ENCODE data around the gene MEI1.
"Not testable (repeated sequence)": the region's sequence is repeated elsewhere in the genome, so short reads cannot be mapped to it uniquely, and the experiment has no call there.

The MEI1 gene

DNA sequence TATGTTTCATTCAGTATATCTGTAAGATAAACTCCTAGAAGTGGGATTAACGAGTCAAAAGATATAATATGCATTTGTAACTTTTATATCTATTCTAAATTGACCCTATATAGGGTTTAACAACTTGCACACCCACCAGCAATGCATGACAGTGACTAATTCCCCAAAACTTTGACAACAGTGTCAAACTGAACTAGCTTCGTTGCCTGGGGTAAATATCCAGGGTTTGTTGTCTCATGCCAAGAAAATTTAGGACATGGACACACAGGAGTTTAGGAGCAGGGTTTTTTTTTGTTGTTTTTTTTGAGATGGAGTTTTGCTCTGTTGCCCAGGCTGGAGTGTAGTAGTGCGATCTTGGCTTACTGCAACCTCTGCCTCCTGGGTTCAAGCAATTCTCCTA is 15.7 kb upstream of the MEI1 start:
- no peak for DNase-seq

DNA sequence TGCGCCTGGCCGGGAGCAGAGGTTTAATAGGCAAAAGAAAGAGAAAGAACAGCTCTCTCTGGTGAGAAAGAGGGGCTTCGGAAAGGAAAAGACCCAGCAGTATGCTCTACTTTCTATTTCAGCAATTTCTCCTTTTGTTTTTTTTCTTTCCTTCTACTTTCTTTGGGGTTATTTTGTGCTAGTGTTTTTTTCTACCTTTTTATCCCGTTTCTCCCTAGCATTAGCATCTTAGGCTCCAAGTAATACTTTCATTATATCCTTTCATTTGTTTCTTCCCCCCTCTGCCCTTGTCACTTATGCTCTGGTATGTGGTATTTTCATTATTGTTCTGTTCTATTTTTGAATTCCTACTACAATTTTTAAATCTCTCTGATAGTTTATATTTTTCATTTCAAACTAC is 15.1 kb upstream of the MEI1 start:
- DNase-seq = no peak

DNA sequence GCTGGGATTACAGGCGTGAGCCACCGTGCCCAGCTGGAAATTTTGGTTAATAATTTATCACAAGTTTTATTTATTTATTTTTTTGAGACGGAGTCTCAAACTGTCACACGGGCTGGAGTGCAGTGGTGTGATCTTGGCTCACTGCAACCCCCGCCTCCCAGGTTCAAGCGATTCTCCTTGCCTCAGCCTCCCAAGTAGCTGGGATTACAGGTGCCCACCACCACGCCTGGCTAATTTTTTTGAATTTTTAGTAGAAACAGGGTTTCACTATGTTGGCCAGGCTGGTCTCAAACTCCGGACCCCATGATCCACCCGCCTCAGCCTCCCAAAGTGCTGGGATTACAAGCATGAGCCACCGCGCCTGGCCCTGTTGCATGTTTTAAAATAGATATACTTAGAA is 12.4 kb upstream of the MEI1 start:
- DNase-seq = not testable (repeated sequence)

DNA sequence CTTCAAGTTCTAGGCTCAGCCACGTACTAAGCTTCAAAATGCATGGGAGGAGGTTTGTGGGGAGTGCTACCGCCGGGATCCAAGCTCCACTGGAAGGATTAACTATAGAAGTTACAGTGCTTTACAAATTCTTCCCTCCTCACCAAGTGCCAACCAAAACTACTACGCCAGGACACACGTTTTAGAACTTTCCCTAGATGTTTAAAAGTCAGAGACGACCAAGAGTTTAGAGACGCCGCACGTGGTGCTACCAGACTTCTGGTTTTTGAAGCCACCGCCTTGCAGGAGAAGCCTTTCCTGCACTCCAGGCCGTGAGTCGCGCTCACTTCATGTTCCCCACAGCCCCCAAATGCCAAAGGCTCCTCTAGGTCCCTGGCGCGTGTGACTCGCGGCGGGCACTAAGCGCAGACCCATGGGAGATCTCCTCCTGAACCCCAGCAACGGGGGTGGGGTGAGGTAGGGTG is 11.4 kb upstream of the MEI1 start:
- DNase-seq = no peak

DNA sequence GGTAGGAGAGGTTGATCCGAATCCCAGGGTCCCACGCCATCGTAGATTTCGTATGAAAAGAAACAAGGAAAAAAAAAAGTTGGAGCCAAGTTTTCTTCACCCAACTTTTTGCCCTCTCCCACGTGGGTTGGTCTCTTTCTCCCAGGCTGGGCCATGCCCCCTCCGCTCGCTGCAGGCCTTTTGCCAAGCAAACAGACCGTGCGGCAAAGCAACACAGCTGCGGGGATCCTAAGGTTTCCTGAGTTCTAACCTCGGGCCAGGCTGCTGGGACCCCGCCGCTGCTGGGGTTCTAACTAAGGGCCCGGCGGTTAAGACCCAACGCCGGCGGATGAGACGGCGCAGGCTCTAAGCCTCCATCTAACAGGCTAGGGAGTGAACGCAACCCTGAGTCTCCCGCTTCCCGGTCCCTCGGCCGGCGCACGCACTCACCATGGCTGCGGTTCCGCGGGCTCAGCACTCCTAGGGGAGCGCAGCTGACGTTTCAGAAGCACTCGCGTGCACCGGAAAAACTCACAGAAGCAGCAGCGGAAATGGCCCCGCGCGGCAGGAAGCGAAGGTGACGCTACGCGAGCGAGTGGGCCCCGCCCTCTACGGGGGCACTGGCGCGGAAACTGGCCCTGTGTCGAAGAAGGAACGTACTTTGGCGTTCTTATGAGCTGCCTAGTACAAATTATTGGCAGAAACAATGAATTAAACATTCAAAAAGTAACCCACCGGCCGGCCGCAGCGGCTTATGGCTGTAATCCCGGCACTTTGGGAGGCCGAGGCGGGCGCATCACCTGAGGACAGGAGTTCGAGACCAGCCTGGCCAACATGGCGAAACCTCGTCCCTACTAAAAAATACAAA is 10.7 kb upstream of the MEI1 start, which contains the start of gene SNU13:
SNU13 (minus strand) TSS at position 503 of the 847 bp plus-strand sequence; CDS start at position 432, 71 bp downstream.
- peak; percentile 12 for DNase-seq

DNA sequence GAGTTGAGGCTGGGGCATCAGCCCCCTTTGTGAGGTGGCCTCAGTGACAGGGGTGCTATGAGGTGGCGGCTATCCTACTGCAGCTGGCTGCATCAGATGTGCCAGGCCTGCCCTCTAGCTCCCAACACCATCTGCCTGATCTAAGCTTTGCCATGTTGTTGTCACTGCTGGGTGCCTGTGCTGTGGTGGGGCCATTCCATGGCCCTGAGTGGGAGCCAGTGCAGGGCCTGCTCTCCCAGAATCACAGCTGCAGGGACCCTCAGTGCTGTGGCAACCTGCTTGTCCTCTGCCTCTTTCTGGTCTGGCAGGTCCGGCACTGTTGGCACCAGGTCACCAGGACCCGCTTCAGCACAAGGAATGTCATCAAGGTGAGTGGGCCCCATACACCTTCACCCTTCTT is 8.8 kb upstream of the MEI1 start:
- DNase-seq = no peak

DNA sequence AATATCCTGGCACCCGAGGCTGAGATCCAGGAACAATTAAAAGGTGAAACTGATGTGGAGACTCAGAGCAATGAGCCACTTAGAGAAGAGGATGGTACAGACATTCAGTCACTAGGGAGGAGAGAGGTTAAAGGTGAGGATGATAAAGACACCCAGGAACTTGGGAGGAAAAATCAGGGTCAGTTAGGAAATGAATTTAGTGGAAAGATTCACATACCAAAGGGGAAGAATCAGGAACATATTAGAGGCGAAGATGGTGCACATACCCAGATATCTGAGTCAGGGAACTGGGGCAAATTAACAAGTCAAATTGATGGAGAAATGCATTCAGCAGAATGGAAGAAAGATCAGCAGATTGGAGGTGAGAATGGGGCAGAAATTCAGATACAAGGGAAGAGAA is 4.1 kb upstream of the MEI1 start:
- no peak for DNase-seq

DNA sequence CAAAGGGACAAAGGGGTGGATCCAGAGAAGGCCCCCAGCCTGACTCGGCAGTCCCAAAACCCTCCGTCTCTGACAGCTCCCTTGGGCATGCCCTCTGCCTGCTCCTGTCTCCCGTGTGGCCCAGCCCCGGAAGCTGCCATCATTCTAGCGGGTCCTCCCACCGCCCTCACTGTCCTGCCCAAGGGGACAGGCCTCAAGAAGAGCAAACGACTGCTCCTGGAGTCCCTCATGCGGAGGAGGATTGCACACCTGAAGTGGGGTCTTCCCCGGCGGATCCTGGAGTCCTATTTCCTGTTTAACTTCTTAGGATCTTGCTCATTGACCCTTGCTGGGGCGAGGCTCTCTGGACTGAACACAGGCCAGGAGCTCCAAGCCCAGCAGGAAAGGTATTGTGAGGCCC is 2.6 kb upstream of the MEI1 start:
- no peak for DNase-seq

DNA sequence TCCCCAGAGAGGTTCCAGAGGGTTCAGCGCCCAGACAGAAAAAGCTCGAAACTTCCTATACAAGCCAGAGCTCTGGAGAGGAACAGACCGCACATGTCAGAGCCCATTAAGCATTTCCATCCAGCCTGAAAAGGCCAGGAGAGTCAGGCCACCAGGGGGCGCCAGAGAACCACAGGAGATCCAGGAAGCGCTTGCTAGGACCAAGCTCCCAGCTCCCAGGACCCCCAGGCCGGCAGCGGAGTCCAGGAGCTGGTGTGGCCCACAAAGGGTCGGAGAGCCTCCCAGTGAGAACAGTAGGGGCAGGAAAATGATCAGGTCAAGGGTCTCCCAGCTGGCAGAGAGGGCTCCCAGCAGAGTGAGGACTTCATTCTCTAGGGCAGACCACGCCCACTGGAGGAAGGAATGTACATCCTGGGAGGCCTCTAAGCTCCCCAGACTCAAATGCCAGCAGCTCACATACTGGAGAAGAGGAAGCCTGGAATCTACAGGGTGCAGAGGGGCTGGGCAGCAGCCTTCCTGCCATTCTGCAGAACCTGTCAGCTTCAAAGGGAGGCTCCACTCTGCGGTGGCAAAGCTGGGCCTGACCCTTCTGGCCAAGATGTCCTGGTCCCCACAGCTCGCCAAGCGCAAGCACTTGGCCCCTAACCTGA is 2.1 kb upstream of the MEI1 start:
- DNase-seq = peak; percentile 7

DNA sequence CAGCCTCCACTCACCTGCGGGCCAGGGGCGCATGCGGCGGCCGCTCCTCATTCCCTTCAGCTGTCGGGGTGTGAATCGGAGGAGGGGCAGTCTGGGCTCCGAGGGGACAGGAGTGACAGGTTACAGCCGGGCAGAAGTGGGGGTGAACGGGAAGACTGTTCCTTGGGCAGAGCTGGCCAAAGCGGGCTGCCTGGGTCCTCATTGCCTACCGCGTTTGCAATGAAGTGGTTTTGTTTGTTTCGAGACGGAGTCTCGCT is 733 bp downstream of the MEI1 start:
- no peak for DNase-seq

DNA sequence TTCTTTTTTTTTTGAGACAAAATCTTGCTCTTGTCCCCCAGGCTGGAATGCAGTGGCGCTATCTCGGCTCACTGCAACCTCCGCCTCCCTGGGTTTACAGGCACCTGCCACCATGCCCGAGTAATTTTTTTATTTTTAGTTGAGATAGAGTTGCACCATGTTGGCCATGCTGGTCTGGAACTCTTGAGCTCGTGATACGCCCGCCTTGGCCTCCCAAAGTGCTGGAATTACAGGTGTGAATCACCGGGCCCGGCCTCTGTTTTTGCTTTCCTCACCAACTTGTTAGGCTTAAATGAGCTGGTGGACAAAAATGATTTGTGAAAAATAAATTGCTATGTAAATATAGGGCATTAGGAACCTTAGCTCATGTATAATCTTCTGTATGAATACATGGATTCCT is 3.5 kb downstream of the MEI1 start:
- no peak for DNase-seq

DNA sequence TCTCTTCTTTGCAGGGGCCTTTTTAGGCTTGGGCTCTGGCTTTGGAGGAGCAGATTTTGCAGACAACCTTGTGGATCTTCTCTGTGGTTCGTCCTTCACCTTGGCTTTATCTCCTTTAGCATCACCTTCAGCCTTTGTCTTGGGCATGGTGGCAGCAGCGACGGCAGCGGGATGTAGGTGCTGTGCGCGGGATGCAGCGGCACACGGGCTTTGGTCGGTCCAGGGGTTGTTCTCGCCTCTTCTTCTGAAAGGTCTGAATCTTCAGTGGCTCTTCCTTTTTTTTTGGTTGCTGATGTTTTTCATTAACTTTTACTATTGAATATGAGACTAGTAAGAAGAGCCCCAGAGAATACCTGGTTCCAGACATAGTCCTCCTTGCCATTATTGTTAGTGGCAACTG is 10.0 kb downstream of the MEI1 start:
- no peak for DNase-seq

DNA sequence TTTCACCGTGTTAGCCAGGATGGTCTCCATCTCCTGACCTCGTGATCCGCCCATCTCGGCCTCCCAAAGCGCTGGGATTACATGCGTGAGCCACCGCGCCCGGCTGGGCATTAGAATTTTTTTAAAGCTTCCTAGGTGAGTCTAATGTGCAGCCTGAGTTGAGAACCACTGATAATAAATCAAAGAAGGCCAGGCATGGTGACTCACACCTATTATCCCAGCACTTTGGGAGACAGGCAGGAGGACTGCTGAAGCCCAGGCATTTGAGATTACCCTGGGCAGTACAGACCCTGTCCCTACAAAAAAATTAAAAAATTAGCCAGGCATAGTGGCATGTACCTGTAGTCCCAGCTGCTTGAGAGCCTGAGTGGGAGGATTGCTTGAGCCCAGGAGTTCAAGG is 13.7 kb downstream of the MEI1 start:
- no peak for DNase-seq

DNA sequence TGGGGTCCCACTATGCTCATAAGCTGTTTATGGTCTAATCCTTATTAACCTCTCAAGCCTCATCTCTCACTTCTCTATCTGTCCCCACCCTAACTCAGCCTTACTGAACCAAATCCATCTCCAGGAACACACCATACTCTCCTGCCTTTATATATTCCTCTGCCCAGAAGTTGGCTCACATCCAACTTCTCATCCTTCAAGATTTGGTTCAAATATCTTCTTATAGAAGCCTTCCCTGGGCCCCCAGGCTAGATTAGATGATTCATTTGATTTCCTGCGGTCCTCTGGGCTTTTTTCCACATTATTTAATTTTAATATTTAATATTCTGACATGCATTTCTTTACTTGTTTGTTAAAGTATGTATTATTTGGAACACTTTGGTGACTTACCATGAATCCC is 23.2 kb downstream of the MEI1 start:
- no peak for DNase-seq

DNA sequence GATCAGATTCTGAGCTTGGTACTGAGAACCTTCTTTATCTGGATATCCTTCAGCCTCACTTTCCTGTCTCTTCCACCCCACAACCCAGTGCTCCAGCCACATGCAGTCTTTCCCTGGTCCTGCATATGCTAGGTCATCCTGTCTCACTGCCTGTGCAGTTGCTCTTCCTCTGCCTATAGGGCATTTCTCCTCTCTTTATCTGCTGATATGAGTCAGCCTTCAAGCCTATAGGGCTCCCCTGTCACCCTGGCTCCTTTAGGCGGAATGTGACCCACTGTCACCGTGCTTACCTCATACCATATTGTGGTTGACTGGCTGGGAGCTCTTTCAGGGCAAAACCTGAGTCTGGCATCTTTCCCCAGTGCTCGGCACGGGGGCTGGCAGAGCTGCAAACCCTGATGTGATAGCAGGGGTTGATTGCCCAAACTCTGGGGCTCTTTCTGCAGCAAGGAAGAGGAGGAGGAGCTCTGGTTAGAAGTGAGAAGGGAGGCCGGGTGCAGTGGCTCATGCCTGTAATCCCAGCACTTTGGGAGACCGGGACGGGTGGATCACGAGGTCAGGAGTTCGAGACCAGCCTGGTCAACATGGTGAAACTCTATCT is 26.3 kb downstream of the MEI1 start:
- no peak for DNase-seq

DNA sequence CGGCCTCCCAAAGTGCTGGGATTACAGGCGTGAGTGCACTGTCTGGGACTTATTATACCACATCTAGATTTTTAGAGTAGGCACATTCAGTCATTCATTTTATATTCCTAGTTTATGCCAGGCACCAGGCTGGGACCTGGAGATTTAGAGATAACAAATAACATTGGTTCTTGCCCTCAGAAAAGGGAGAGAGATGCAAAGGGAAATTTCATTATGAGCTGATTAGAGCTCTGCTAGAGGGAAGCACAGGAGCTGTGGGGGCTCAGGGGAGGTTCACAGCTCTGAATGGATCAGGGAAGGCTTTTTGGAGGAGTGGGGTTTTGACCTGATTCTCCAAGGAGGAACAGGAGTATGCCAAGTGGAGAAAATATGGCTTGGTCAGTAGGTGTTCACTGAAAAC is 32.3 kb downstream of the MEI1 start:
- DNase-seq = no peak

DNA sequence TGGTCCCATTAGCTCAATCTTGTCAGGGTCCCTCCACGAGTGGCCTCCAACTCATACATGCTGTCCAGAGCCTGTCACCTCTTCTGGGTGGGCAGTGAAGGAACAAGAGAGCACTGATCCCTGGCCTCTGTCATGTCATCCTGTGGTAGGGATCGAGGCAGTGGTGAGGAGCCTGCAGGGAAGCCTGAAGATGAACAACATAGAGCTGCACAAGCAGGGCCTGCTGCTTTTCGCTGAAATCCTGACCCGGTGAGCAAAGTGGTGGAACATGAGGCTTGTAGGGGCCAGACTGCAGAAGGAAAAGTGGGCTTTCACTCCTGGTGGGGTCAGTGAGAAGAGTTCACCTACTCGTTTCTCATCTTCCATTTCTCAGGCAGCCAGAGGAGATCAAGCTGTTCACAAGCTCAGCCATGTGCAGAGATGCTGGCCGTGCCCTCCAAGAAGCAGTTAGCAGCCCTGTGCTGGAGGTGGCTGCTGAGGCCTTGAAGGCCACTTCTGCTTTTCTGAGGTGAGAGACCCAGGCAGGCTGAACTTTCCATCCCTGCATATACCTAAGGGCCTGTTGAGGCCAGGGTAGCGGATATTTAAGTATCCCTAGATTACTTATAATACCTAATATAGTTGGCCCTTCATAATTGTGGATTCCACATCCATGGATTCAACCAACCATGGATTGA is 32.9 kb downstream of the MEI1 start:
- DNase-seq = no peak

DNA sequence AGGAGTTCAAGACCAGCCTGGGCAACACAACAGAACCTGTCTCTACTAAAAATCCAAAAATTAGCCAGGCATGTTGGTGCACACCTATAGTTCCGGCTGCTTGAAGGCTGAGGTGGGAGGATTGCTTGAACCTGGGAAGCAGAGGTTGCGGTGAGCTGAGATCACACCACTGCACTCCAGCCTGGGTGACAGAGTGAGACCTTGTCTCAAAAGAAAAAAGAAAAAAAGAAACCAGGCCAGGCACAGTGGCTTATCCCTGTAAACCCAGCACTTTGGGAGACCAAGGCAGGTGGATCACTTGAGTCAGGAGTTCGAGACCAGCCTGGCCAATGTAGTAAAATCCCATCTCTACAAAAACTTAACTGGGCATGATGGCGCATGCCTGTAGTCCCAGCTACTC is 33.9 kb downstream of the MEI1 start:
- not testable (repeated sequence) for DNase-seq

DNA sequence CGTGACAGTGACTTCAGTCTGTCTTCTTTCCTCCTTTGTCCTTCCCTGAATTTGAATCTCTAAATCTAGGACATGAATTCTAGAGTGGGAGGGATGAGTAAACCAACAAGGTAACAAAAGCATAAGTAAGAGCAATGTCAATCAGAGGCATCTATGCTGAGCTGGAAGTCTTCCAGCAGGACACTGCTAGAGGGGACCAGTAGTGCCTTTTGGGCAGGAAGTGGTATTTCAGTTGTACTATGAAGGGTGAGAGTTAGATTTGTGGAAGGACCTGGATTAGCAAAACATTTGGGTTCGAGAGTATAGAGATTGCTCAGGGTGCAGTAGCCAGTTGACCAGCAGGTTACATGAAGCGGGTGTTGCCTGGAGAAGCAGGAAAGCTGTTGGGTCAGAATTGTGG is 40.3 kb downstream of the MEI1 start:
- DNase-seq = no peak

DNA sequence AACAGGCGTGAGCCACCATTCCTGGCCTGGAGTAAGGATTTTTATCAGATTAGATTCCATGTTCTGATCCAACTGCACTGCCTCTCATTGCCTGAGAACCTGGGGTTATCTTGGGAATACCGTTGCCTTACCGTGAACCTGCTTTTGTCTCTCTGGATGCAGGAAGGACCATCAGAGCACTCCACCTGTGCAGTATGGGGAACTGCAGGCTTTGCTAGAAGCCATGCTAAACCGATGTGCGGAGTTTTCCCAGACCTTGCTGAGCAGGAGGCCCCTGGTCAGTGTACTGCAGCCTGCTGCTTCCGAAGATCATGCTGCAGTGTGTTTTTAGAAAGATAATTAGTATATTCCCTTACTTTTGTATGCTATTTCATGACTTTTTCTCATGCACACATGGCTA is 43.6 kb downstream of the MEI1 start:
- no peak for DNase-seq

DNA sequence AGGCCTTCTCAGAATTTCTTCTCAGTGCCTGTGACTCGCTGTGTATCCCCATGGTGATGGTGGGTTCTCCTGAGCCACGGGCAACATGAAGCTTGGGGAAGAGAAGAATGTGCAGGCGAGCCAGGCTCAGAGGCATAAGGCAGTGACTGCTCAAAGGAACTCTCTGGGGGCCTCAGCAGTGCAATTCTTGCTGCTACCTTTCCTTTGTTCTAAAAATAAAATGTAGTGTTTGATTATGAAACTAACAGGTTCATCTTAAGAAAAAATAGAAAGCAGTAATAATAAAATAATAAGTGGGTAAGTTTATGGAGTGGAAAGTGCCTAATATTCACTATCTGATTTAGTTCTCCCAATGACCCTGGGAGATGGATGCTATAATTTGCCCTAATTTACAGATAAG is 46.7 kb downstream of the MEI1 start:
- no peak for DNase-seq

DNA sequence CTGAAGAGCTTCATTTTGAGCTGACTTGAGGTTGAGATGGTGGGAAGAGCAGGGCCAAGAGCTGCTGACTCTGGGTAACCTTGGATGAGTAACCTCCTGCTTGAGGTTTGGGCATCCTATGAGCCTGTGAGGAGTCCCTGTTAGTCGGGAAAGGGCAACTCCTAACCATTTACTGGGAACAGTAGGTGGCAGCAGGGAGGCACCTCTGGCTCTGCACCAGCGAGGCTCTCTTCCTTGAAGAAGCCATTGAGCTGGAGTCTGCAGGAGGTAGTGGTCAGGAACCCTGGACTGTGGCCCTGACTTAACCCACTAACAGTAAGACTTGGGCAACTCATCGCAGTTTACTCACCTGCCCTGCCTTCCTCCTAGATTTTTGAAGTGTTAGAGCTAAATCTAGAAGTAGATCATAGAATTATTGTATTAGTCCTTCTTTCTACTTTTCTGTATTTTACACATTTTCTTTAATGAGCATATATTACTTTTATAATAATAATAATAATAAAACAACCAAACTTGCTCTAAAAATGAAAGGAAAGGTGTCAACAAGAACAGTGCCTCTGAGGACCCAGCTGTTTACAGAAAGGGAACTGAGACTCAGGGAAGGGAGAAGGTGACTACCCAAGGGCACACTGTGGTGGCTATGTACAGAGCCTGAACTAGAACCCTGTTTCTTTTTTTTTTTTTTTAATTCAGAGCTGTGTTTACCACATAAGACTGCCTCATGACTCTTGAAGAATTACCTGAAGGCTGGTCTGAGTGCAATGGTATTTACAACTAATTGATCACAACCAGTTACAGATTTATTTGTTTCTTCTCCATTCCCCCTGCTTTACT is 47.5 kb downstream of the MEI1 start:
- peak; percentile 10 for DNase-seq
